ENCODE results near the gene IKZF1. TPM values are rescaled to one million over a fixed set of nuclear protein-coding genes. Genes with fewer than 3 reads are reported as not detected.

Gene IKZF1
- total RNA-seq, 1 experiment from 2014 or later, result 3.7 TPM

DNA sequence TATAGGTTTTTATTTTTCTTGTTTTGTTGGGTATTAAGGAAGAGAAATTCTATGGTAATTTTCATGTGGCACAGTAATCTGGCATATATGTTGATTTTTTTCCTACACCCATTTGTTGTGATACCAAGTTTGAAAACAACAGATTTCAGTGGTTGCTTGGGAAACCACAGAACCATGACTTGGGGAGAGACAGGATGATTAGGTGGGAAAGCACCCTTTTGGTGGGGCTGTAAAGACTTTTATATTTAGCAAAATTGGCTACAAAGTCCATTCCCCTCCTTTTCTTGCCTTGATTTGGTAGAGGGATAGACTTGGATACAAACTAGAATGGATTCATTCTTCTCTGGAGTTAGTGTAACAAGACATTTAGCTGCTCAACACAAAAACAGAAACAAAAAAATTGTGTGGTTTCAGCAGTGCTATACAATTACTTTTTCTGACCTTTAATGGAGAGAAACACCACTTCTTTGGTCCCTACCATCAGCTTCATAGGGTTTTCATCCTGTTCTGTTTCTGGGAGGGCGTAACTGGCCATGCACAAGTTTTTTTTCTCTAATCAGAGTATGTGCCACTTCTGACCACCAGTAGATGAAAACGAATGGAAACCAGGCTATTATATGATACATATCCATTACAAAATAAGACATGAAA is 92.9 kb downstream of the IKZF1 start:
- BruUV-seq (replicated peaks), result no TSS peak
- no peaks in the 10 kb centered on the region for H3K4me1 ChIP-seq (ENCODE audit: insufficient read depth, low read length, poor library complexity, severe bottlenecking)
- peaks cover 68% of the 10 kb centered on the region for H3K27me3 ChIP-seq (replicated peaks; ENCODE audit: insufficient read depth, low read depth, low read length, poor library complexity)
- no peaks in the 10 kb centered on the region for H3K9me3 ChIP-seq (ENCODE audit: low read depth, low read length, poor library complexity, severe bottlenecking)
- no peaks in the 10 kb centered on the region for H3K36me3 ChIP-seq (ENCODE audit: insufficient read depth, low read length, poor library complexity, severe bottlenecking)
- ChIA-PET CTCF (no interaction called here), POLR2A (ENCODE audit: low non-redundant PET) (no interaction called here)
- no peak overlapping the region for H3K27ac ChIP-seq (ENCODE audit: low read depth, low read length, poor library complexity, severe bottlenecking)
- intact Hi-C loops (cut with micrococcal nuclease; ENCODE audit: unreplicated experiment), result no loop called here
- no peak for TF ChIP-seq EZH2 (IDR thresholded peaks at IDR 0.05; ENCODE audit: borderline replicate concordance, low read depth, low read length, poor library complexity, severe bottlenecking)
- TF ChIP-seq, protein P1, sequence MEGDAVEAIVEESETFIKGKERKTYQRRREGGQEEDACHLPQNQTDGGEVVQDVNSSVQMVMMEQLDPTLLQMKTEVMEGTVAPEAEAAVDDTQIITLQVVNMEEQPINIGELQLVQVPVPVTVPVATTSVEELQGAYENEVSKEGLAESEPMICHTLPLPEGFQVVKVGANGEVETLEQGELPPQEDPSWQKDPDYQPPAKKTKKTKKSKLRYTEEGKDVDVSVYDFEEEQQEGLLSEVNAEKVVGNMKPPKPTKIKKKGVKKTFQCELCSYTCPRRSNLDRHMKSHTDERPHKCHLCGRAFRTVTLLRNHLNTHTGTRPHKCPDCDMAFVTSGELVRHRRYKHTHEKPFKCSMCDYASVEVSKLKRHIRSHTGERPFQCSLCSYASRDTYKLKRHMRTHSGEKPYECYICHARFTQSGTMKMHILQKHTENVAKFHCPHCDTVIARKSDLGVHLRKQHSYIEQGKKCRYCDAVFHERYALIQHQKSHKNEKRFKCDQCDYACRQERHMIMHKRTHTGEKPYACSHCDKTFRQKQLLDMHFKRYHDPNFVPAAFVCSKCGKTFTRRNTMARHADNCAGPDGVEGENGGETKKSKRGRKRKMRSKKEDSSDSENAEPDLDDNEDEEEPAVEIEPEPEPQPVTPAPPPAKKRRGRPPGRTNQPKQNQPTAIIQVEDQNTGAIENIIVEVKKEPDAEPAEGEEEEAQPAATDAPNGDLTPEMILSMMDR (conservative IDR thresholded peaks at IDR 0.05; ENCODE audit: low read depth, low read length), result no peak
- no peak overlapping the region for H3K4me3 ChIP-seq (ENCODE audit: low read depth, low read length, poor library complexity, severe bottlenecking)
- DNase-seq (ENCODE audit: low spot score), result no peak

DNA sequence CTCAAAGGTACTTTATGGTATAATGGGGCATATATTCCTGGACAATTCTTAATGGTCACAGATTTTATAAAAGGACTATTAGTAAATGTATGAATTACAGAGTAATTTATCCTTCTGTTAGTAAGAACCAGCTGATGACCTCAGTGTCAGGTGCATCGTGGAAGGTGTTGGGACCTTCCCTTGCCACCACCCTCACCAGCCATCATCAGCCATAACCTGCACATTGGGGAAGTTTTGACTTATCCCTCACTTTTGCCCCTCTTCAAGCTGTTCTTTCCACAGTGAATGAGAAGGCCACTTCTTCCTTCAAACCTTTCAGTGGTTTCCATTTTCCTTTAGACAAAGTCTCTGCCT is 93.4 kb downstream of the IKZF1 start:
- Histone ChIP-seq H3K27me3 (replicated peaks; ENCODE audit: insufficient read depth, low read depth, low read length, poor library complexity) (peaks cover 74% of the 10 kb centered on the region), H3K27ac (ENCODE audit: low read depth, low read length, poor library complexity, severe bottlenecking) (no peak overlapping the region), H3K36me3 (ENCODE audit: insufficient read depth, low read length, poor library complexity, severe bottlenecking) (no peaks in the 10 kb centered on the region), H3K4me1 (ENCODE audit: insufficient read depth, low read length, poor library complexity, severe bottlenecking) (no peaks in the 10 kb centered on the region), H3K9me3 (ENCODE audit: low read depth, low read length, poor library complexity, severe bottlenecking) (no peaks in the 10 kb centered on the region), H3K4me3 (ENCODE audit: low read depth, low read length, poor library complexity, severe bottlenecking) (no peak overlapping the region)
- POLR2A ChIA-PET (ENCODE audit: low non-redundant PET), result no interaction called here
- CTCF ChIA-PET, result no interaction called here
- intact Hi-C loops (cut with micrococcal nuclease; ENCODE audit: unreplicated experiment), result no loop called here
- no TSS peak for BruUV-seq (replicated peaks)
- no peak for DNase-seq (ENCODE audit: low spot score)
- TF ChIP-seq EZH2 (IDR thresholded peaks at IDR 0.05; ENCODE audit: borderline replicate concordance, low read depth, low read length, poor library complexity, severe bottlenecking), result no peak
- TF ChIP-seq, protein P1 (conservative IDR thresholded peaks at IDR 0.05; ENCODE audit: low read depth, low read length), result no peak

GRCh38 chr7:50399206-50399605 is 94.7 kb downstream of the IKZF1 start:
- Histone ChIP-seq H3K4me1 (ENCODE audit: insufficient read depth, low read length, poor library complexity, severe bottlenecking) (no peaks in the 10 kb centered on the region), H3K36me3 (ENCODE audit: insufficient read depth, low read length, poor library complexity, severe bottlenecking) (no peaks in the 10 kb centered on the region), H3K4me3 (ENCODE audit: low read depth, low read length, poor library complexity, severe bottlenecking) (no peak overlapping the region), H3K27me3 (replicated peaks; ENCODE audit: insufficient read depth, low read depth, low read length, poor library complexity) (peaks cover 86% of the 10 kb centered on the region), H3K9me3 (ENCODE audit: low read depth, low read length, poor library complexity, severe bottlenecking) (no peaks in the 10 kb centered on the region), H3K27ac (ENCODE audit: low read depth, low read length, poor library complexity, severe bottlenecking) (no peak overlapping the region)
- no peak for TF ChIP-seq EZH2 (IDR thresholded peaks at IDR 0.05; ENCODE audit: borderline replicate concordance, low read depth, low read length, poor library complexity, severe bottlenecking)
- TF ChIP-seq, protein P1 (conservative IDR thresholded peaks at IDR 0.05; ENCODE audit: low read depth, low read length), result no peak
- CTCF ChIA-PET, result no interaction called here
- DNase-seq (ENCODE audit: low spot score), result no peak
- POLR2A ChIA-PET (ENCODE audit: low non-redundant PET), result no interaction called here
- intact Hi-C loops (cut with micrococcal nuclease; ENCODE audit: unreplicated experiment), result no loop called here
- BruUV-seq (replicated peaks), result no TSS peak

Measured in A673 (cell line).